Calu3 (cell line): ENCODE data around the gene LDAH. TPM values are rescaled to one million over a fixed set of nuclear protein-coding genes. Genes with fewer than 3 reads are reported as not detected.
A peak's percentile ranks its signal among the peaks of the same experiment; 100 is the strongest.

Experiments
- BruUV-seq: library from RNA; stranded (reverse); fragments of 400-500 nt; replicated peaks from 2 replicates; lab custom pipeline; 2021; lab: Mats Ljungman, UMichigan
- CTCF ChIA-PET: fragments of 300-600 bp; sonication (Branson Sonifier 250); formaldehyde crosslinking; loops from one replicate; lab custom pipeline; 2022; ENCODE audit warnings: antibody characterized with exemption; lab: Charles Lee
- DNase-seq: peaks from one replicate; pipeline ENCODE4 v3.0.0; 2022
- H3K27ac Mint-ChIP-seq: one replicate; pipeline ENCODE4 v1.8.0; 2022; ENCODE audit warnings: mixed read lengths; ENCODE audit not compliant: unreplicated experiment
- H3K27me3 Mint-ChIP-seq: one replicate; pipeline ENCODE4 v1.8.0; 2022; ENCODE audit warnings: mixed read lengths; ENCODE audit not compliant: unreplicated experiment
- H3K36me3 Mint-ChIP-seq: one replicate; pipeline ENCODE4 v1.8.0; 2022; ENCODE audit warnings: mild to moderate bottlenecking, moderate library complexity, mixed read lengths; ENCODE audit not compliant: insufficient read depth, unreplicated experiment
- H3K4me1 Mint-ChIP-seq: one replicate; pipeline ENCODE4 v1.8.0; 2022; ENCODE audit warnings: mild to moderate bottlenecking, low read depth, mixed read lengths; ENCODE audit not compliant: unreplicated experiment
- H3K4me3 Mint-ChIP-seq: one replicate; pipeline ENCODE4 v1.8.0; 2022; ENCODE audit warnings: mild to moderate bottlenecking, low read depth, moderate library complexity, mixed read lengths; ENCODE audit not compliant: unreplicated experiment
- H3K9me3 Mint-ChIP-seq: one replicate; pipeline ENCODE4 v1.8.0; 2022; ENCODE audit warnings: low read depth, mixed read lengths; ENCODE audit not compliant: unreplicated experiment
- intact Hi-C: fragments of 100-400 bp; cut with micrococcal nuclease; formaldehyde crosslinking; loops from one replicate; pipeline ENCODE4 v1.10.0; 2022; ENCODE audit not compliant: unreplicated experiment
- total RNA-seq: library from RNA; stranded (reverse); gene quantifications from 2 replicates; pipeline ENCODE4 v1.2.3, GENCODE V29; 2022
- TF ChIP-seq, protein P1 (sequence below): fragments of 200-600 bp; IDR thresholded peaks from one replicate; pipeline ENCODE4 v1.8.0; 2022; ENCODE audit warnings: antibody characterized with exemption; ENCODE audit not compliant: unreplicated experiment

Gene LDAH
- total RNA-seq, 1 experiment from 2014 or later, result 18.1 TPM

DNA sequence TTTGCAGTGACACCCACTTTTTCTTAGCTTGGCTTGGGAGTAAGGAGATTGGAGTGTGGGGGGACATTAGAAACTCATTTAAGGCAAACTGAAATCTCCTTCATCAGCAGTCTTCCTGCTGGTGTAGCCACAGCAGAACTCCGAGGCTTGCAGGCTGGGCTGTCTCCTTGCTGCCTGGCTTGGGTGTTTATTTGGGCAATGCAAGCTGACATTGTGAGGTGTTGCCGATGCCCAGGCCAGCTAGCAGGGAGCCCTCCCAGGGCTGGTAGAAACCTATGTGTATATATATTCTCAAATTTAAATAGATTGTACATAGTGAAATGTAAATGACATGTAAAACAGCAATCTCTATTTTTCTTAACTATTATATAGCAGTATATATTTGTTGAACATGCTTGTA is 144.1 kb downstream of the LDAH start:
- DNase-seq, result no peak
- intact Hi-C loops, result no loop called here
- H3K9me3 Mint-ChIP-seq, result no peaks in the 10 kb centered on the region
- CTCF ChIA-PET, result interaction anchor here (0.8 kb wide), 1 partner anchor 17 kb away, joined by 3 read pairs; no protein-coding TSS in a partner anchor
- no peak overlapping the region for H3K4me3 Mint-ChIP-seq
- H3K27ac Mint-ChIP-seq, result no peak overlapping the region
- H3K4me1 Mint-ChIP-seq, result no peaks in the 10 kb centered on the region
- TF ChIP-seq, protein P1, sequence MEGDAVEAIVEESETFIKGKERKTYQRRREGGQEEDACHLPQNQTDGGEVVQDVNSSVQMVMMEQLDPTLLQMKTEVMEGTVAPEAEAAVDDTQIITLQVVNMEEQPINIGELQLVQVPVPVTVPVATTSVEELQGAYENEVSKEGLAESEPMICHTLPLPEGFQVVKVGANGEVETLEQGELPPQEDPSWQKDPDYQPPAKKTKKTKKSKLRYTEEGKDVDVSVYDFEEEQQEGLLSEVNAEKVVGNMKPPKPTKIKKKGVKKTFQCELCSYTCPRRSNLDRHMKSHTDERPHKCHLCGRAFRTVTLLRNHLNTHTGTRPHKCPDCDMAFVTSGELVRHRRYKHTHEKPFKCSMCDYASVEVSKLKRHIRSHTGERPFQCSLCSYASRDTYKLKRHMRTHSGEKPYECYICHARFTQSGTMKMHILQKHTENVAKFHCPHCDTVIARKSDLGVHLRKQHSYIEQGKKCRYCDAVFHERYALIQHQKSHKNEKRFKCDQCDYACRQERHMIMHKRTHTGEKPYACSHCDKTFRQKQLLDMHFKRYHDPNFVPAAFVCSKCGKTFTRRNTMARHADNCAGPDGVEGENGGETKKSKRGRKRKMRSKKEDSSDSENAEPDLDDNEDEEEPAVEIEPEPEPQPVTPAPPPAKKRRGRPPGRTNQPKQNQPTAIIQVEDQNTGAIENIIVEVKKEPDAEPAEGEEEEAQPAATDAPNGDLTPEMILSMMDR, result no peak
- H3K27me3 Mint-ChIP-seq, result no peaks in the 10 kb centered on the region
- no TSS peak for BruUV-seq
- no peaks in the 10 kb centered on the region for H3K36me3 Mint-ChIP-seq

DNA sequence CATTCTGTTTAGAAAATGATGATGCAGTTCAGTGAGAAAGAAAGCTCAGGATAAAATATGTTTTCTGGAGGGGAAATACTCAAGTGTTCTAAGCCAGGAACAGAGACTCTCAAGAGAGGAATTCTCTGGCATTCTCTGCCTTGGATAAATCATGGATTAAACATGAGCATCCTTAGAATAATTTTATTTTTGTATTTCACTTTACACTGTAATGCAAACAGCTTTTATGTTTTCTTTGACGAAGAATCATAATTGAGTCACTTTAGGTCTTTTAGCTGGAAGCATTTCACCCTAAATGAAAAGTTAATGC is 144.9 kb downstream of the LDAH start:
- TF ChIP-seq, protein P1, result no peak
- H3K36me3 Mint-ChIP-seq, result no peaks in the 10 kb centered on the region
- H3K27ac Mint-ChIP-seq, result no peak overlapping the region
- CTCF ChIA-PET, result interaction anchor here (0.8 kb wide), 1 partner anchor 16 kb away, joined by 3 read pairs; no protein-coding TSS in a partner anchor
- no peaks in the 10 kb centered on the region for H3K9me3 Mint-ChIP-seq
- DNase-seq, result no peak
- no peaks in the 10 kb centered on the region for H3K27me3 Mint-ChIP-seq
- BruUV-seq, result no TSS peak
- H3K4me1 Mint-ChIP-seq, result no peaks in the 10 kb centered on the region
- intact Hi-C loops, result no loop called here
- H3K4me3 Mint-ChIP-seq, result no peak overlapping the region

DNA sequence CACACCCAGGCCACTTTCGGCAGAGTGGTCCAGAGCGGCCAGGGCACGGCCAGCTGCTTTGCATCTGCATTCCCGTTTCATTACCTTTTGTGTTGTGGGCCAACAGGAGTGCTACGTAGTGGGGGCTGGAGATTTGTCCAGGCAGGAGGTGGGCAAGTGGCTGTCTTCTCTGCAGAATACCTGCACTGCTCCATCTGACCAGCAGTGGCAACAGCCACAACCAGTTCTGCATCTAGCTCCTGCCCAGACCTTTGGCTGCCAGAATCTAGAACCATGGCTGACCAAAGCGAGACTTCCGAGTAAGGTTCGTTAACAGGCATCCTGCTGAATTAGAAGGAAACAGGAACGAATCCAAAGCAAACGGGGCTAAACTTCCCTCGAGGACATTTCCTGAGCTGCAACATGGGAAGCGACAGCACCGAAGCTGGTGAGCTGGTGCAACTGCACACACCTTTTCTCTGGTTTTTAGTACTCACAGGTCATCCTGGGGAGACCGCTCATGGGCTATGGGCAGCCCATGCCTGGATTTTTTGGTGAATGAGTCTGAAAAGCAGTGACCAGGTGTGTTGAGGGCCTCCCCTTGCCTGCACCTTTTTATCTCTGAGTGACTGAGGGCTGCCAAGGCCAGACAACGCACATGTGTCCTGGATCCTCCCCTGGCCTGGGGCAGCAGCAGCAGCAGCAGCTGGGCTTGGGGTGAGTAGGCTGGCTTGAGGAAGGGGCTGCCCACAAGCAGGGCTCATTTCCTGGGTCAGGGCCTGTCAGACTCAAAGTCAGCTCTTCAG is 145.4 kb downstream of the LDAH start:
- DNase-seq, result no peak

DNA sequence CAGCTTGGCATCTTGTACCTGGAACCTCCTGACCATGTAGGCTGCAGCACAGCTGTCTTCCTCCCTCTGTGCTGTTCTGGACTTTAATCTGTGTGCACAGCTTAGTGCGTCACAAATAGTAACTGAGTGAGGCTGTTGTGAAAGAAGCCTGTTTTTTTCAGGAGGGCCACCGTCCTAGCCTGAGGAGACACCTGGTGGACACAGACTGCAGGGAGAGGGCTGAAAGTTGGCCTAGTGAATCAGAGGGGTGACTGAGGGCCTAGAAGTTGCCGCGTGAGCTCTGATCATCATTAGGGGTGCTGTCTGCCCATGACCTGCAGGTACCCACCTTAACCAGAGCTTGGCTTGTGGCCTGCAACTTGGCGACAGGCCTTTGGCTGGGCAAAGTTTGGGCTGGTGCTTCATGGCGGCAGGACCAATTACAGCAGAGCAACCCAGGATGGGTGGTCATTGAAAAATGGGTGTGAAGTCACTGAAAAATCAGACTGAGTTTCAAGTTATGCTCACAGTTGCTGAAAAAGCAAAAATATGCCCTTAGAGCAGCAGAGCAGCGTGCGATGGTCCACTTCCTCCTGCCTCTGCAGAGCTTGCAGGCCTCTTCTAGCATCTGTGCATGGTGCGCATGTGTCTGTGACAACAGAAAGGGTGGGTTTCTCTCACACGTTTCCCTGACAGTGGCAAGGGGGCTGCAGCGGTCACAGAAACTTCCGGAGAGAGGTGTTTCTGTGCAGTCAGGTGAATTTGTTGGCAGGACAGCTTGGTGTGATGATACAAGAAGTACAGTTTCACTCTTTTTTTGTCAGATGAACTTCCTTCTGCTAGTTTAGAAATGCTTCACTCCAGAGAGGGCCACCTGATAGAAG is 146.3 kb downstream of the LDAH start:
- no peaks in the 10 kb centered on the region for H3K4me1 Mint-ChIP-seq
- CTCF ChIA-PET, result interaction anchor here (0.7 to 4.1 kb wide), 4 partner anchors 9 to 265 kb away, joined by 3 to 24 read pairs (median 4); no protein-coding TSS in a partner anchor
- BruUV-seq, result no TSS peak
- TF ChIP-seq, protein P1, result no peak
- no peaks in the 10 kb centered on the region for H3K27me3 Mint-ChIP-seq
- DNase-seq, result no peak
- no peaks in the 10 kb centered on the region for H3K36me3 Mint-ChIP-seq
- intact Hi-C loops, result no loop called here
- H3K4me3 Mint-ChIP-seq, result no peak overlapping the region
- no peak overlapping the region for H3K27ac Mint-ChIP-seq
- no peaks in the 10 kb centered on the region for H3K9me3 Mint-ChIP-seq

More for the DNA sequence above, 145.4 kb downstream of the LDAH start:
- TF ChIP-seq, protein P1, result peak; percentile 18
- Mint-ChIP-seq H3K27ac (no peak overlapping the region), H3K4me1 (no peaks in the 10 kb centered on the region), H3K27me3 (no peaks in the 10 kb centered on the region), H3K36me3 (no peaks in the 10 kb centered on the region), H3K9me3 (no peaks in the 10 kb centered on the region), H3K4me3 (no peak overlapping the region)
- no TSS peak for BruUV-seq
- intact Hi-C loops, result no loop called here
- CTCF ChIA-PET, result interaction anchor here (0.7 kb wide), 1 partner anchor 10 kb away, joined by 3 read pairs; no protein-coding TSS in a partner anchor
